Measurements from ENCODE around the gene PABPC3.

DNA sequence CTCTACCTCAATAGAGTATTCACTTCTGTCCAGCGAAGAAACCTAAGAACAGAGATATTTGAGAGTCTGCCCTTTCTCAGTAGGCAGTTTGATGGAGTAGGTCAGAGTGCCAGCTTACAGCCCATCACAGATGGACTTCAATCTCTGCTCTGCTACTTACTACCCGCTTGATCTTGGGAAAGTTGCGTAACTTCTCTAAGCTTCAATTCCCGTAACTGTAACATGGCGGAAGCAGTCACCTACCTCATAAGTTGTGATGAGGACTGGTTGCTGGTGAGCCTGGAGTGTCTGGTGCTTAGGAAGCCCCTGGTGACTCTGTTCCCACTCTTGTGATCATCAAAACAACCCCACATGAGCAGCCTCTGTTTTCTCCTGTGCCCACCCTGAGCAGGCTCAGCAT, 45.1 kb downstream of the PABPC3 start:
- no peak for TF ChIP-seq ZNF274 (IDR thresholded peaks at IDR 0.05; ENCODE audit: borderline replicate concordance, extremely low read depth, low read length)
- no peak for TF ChIP-seq BRCA1 (IDR thresholded peaks at IDR 0.05; ENCODE audit: low read depth, low read length)
- TF ChIP-seq, protein P1, sequence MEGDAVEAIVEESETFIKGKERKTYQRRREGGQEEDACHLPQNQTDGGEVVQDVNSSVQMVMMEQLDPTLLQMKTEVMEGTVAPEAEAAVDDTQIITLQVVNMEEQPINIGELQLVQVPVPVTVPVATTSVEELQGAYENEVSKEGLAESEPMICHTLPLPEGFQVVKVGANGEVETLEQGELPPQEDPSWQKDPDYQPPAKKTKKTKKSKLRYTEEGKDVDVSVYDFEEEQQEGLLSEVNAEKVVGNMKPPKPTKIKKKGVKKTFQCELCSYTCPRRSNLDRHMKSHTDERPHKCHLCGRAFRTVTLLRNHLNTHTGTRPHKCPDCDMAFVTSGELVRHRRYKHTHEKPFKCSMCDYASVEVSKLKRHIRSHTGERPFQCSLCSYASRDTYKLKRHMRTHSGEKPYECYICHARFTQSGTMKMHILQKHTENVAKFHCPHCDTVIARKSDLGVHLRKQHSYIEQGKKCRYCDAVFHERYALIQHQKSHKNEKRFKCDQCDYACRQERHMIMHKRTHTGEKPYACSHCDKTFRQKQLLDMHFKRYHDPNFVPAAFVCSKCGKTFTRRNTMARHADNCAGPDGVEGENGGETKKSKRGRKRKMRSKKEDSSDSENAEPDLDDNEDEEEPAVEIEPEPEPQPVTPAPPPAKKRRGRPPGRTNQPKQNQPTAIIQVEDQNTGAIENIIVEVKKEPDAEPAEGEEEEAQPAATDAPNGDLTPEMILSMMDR (IDR thresholded peaks at IDR 0.05; ENCODE audit: control extremely low read depth in 1 of 3, insufficient read depth in 1 of 3, low read depth in 1 of 3, low read length in 3 of 3), result no peak
- no peak for TF ChIP-seq SP1 (IDR thresholded peaks at IDR 0.05; ENCODE audit: low read depth, low read length)
- no peak for TF ChIP-seq EZH2 (IDR thresholded peaks at IDR 0.05; ENCODE audit: low read depth, low read length, severe bottlenecking)
- TF ChIP-seq POLR2A (IDR thresholded peaks at IDR 0.05; ENCODE audit: control extremely low read depth in 1 of 2, low read depth in 2 of 2, low read length in 2 of 2), result no peak
